22Rv1 (cell line): Measurements from ENCODE around the gene C2orf72.
"Not testable (repeated sequence)": the region's sequence is repeated elsewhere in the genome, so short reads cannot be mapped to it uniquely, and the experiment has no call there.

Experiments used
- H3K27ac ChIP-seq: fragments of 450-650 bp; 2 replicates; pipeline ENCODE4 v1.5.1; 2017
- CTCF ChIP-seq: fragments of 450-650 bp; IDR thresholded peaks from 2 replicates; pipeline ENCODE4 v1.5.1; 2017; ENCODE audit warnings: mild to moderate bottlenecking
- ZFX ChIP-seq: fragments of 450-650 bp; IDR thresholded peaks from 2 replicates; pipeline ENCODE4 v1.6.1; 2017; ENCODE audit warnings: antibody characterized with exemption, borderline replicate concordance

The C2orf72 gene

GRCh38 chr2:231015478-231015877 lies 21.8 kb upstream of the C2orf72 start:
- H3K27ac ChIP-seq, result no peak overlapping the region
- TF ChIP-seq CTCF (no peak), ZFX (no peak)

- no peak overlapping the region for H3K27ac ChIP-seq
- no peak for TF ChIP-seq CTCF
- no peak for TF ChIP-seq ZFX
Measured at GRCh38 chr2:231015926-231016325, 21.4 kb upstream of the C2orf72 start.

GRCh38 chr2:231016566-231017230 lies 20.6 kb upstream of the C2orf72 start:
- no peak overlapping the region for H3K27ac ChIP-seq
- no peak for TF ChIP-seq ZFX
- TF ChIP-seq CTCF, result no peak

GRCh38 chr2:231017231-231017598 lies 20.1 kb upstream of the C2orf72 start:
- TF ChIP-seq ZFX, result no peak
- TF ChIP-seq CTCF, result no peak
- H3K27ac ChIP-seq, result no peak overlapping the region

GRCh38 chr2:231018184-231018583 lies 19.1 kb upstream of the C2orf72 start:
- H3K27ac ChIP-seq, result no peak overlapping the region
- TF ChIP-seq ZFX (no peak), CTCF (no peak)

GRCh38 chr2:231025059-231025458 lies 12.3 kb upstream of the C2orf72 start:
- not testable (repeated sequence) for H3K27ac ChIP-seq

GRCh38 chr2:231028889-231029288 lies 8.4 kb upstream of the C2orf72 start:
- TF ChIP-seq ZFX (no peak), CTCF (no peak)

GRCh38 chr2:231029563-231029962 lies 7.8 kb upstream of the C2orf72 start:
- TF ChIP-seq CTCF, result no peak
- TF ChIP-seq ZFX, result no peak
- H3K27ac ChIP-seq, result no peak overlapping the region

More at GRCh38 chr2:231028889-231029288, 8.4 kb upstream of the C2orf72 start:
- no peak overlapping the region for H3K27ac ChIP-seq
